Activated gamma-delta T cell treated with anti-CD3 and anti-CD28 coated beads, Interleukin-2, amount 50 U/mL, for 16 hours (primary cell): Measurements from ENCODE around the gene JARID2.

Experiments
- DNase-seq: peaks from one replicate; pipeline ENCODE4 v3.0.0-alpha.2; 2020; ENCODE audit warnings: low read depth

JARID2 gene

GRCh38 chr6:15335385-15335784 is 89.5 kb downstream of the JARID2 start:
- DNase-seq = no peak

- no peak for DNase-seq
Observed at GRCh38 chr6:15335916-15336315, 90.0 kb downstream of the JARID2 start.

GRCh38 chr6:15336900-15337560 is 91.2 kb downstream of the JARID2 start:
- DNase-seq = no peak

GRCh38 chr6:15337582-15337981 is 91.7 kb downstream of the JARID2 start:
- DNase-seq = no peak

GRCh38 chr6:15338476-15338875 is 92.6 kb downstream of the JARID2 start:
- no peak for DNase-seq

GRCh38 chr6:15339081-15339480 is 93.2 kb downstream of the JARID2 start:
- DNase-seq = no peak

GRCh38 chr6:15340105-15340601 is 94.3 kb downstream of the JARID2 start:
- DNase-seq = no peak

GRCh38 chr6:15340775-15341174 is 94.9 kb downstream of the JARID2 start:
- no peak for DNase-seq

GRCh38 chr6:15341311-15342001 is 95.6 kb downstream of the JARID2 start:
- no peak for DNase-seq

- DNase-seq = no peak
Observed at GRCh38 chr6:15342114-15342513, 96.2 kb downstream of the JARID2 start.

GRCh38 chr6:15343490-15344191 is 97.8 kb downstream of the JARID2 start:
- DNase-seq = no peak

- DNase-seq = no peak
Observed at GRCh38 chr6:15344192-15344519, 98.3 kb downstream of the JARID2 start.

GRCh38 chr6:15344831-15345230 is 99.0 kb downstream of the JARID2 start:
- no peak for DNase-seq

GRCh38 chr6:15346315-15346714 is 100.4 kb downstream of the JARID2 start:
- no peak for DNase-seq

- DNase-seq = no peak
Observed at GRCh38 chr6:15348528-15348927, 102.7 kb downstream of the JARID2 start.

GRCh38 chr6:15349379-15349778 is 103.5 kb downstream of the JARID2 start:
- DNase-seq = no peak

- DNase-seq = no peak
Observed at GRCh38 chr6:15350386-15351083, 104.7 kb downstream of the JARID2 start.

- DNase-seq = no peak
Observed at GRCh38 chr6:15351631-15352030, 105.8 kb downstream of the JARID2 start.

- DNase-seq = no peak
Observed at GRCh38 chr6:15352220-15352619, 106.4 kb downstream of the JARID2 start.

- no peak for DNase-seq
Observed at GRCh38 chr6:15352845-15353244, 107.0 kb downstream of the JARID2 start.

GRCh38 chr6:15355683-15356099 is 109.8 kb downstream of the JARID2 start:
- DNase-seq = no peak

- DNase-seq = no peak
Observed at GRCh38 chr6:15356179-15356578, 110.3 kb downstream of the JARID2 start.

- DNase-seq = no peak
Observed at GRCh38 chr6:15356937-15357336, 111.1 kb downstream of the JARID2 start.
